ENCODE data around the gene GZMH. TPM values are rescaled to one million over a fixed set of nuclear protein-coding genes. Genes with fewer than 3 reads are reported as not detected.

GZMH gene
- total RNA-seq, 1 donor from 2014 or later, result not detected

DNA sequence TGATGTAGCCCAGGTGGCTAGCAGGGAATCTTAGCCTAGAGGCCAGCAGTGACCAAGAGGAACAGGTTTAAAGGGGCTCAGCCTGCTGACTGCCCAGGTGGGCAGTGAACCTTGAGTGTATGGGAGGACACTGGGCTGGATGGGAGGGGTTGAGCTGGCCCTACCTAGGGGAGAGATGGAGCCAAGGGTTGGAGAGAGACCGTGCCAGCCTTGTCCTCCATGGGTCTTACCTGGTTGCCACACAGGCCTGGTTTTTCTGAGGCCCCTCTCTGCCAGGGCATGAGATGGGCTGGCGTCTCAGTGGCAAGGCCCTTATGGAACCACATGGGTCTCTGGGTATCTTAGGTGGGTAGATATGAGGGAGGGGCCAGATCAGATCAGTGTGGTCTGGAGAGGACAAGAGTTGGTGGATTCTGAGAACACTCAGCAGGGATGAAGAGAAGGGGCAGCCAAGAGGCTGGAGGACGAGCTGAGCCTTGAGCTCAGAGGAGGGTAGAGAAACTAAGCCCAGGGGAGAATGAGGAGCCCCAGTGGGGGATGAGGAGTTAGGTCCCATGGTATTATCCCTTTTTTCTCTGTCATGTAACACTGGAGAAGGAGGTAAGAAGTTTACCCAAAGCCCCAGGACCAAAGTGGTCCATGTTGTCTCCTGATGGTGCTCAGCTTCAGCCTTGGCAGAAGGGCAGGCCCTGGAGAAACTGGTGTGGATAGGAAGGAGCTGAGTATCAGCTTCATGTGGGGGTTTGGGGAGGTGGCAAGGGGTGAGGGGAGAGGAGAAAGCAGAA is 20.8 kb upstream of the GZMH start:
- Histone ChIP-seq H3K9ac (ENCODE audit: low read length) (no peak overlapping the region), H3K36me3 (ENCODE audit: insufficient read depth, low read length) (no peaks in the 10 kb centered on the region), H3K9me3 (ENCODE audit: insufficient read depth, low read depth, low read length) (peaks cover 8% of the 10 kb centered on the region), H3K4me1 (ENCODE audit: insufficient read depth, low read length) (no peaks in the 10 kb centered on the region), H3K27me3 (ENCODE audit: insufficient read depth, low read length) (no peaks in the 10 kb centered on the region), H4K20me1 (ENCODE audit: insufficient read depth, low read length) (no peaks in the 10 kb centered on the region), H2AFZ (ENCODE audit: low read depth, low read length) (no peak overlapping the region), H3K27ac (ENCODE audit: low read depth, low read length) (no peak overlapping the region), H3K4me3 (ENCODE audit: insufficient read depth, low read depth, low read length) (no peak overlapping the region), H3K79me2 (ENCODE audit: insufficient read depth, low read length) (no peaks in the 10 kb centered on the region), H3K4me2 (ENCODE audit: low read length) (no peak overlapping the region)
- Mint-ChIP-seq H3K27ac (ENCODE audit: unreplicated experiment) (no peak overlapping the region), H3K36me3 (ENCODE audit: low read depth, unreplicated experiment) (no peaks in the 10 kb centered on the region), H3K27me3 (ENCODE audit: low read depth, unreplicated experiment) (peaks cover 4% of the 10 kb centered on the region), H3K4me3 (ENCODE audit: unreplicated experiment) (no peak overlapping the region), H3K4me1 (ENCODE audit: low read depth, unreplicated experiment) (no peaks in the 10 kb centered on the region), H3K9me3 (ENCODE audit: unreplicated experiment) (no peaks in the 10 kb centered on the region)
- FAIRE-seq (no peak), DNase-seq (ENCODE audit: low read depth) (no peak)
- TF ChIP-seq EZH2 (IDR thresholded peaks at IDR 0.05; ENCODE audit: insufficient read depth, low read length), result no peak
- TF ChIP-seq, protein P1, sequence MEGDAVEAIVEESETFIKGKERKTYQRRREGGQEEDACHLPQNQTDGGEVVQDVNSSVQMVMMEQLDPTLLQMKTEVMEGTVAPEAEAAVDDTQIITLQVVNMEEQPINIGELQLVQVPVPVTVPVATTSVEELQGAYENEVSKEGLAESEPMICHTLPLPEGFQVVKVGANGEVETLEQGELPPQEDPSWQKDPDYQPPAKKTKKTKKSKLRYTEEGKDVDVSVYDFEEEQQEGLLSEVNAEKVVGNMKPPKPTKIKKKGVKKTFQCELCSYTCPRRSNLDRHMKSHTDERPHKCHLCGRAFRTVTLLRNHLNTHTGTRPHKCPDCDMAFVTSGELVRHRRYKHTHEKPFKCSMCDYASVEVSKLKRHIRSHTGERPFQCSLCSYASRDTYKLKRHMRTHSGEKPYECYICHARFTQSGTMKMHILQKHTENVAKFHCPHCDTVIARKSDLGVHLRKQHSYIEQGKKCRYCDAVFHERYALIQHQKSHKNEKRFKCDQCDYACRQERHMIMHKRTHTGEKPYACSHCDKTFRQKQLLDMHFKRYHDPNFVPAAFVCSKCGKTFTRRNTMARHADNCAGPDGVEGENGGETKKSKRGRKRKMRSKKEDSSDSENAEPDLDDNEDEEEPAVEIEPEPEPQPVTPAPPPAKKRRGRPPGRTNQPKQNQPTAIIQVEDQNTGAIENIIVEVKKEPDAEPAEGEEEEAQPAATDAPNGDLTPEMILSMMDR (IDR thresholded peaks at IDR 0.05; ENCODE audit: insufficient read depth, low read depth, low read length), result no peak

DNA sequence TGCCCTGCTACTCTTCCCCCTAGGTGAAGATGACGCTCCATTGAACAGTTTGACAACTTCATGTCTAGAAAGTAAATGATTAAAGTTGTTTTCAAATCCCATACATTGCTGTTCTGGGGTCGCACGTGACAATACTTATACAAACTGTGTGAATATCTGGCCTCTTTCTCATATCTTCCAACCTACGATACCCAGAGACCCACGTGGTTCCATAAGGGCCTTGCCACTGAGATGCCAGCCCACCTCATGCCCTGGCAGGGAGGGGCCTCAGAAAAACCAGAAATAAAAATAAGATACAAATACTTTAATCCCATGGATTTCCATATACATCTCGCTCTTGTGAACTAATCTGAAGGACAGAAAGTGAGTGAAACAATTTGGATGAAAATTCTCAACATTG is 20.0 kb upstream of the GZMH start:
- H3K27me3 ChIP-seq (ENCODE audit: insufficient read depth, low read length), result no peaks in the 10 kb centered on the region
- TF ChIP-seq EZH2 (IDR thresholded peaks at IDR 0.05; ENCODE audit: insufficient read depth, low read length), result no peak
- TF ChIP-seq, protein P1 (IDR thresholded peaks at IDR 0.05; ENCODE audit: insufficient read depth, low read depth, low read length), result no peak
- H3K4me3 ChIP-seq (ENCODE audit: insufficient read depth, low read depth, low read length), result no peak overlapping the region
- Mint-ChIP-seq H3K27me3 (ENCODE audit: low read depth, unreplicated experiment) (peaks cover 4% of the 10 kb centered on the region), H3K4me1 (ENCODE audit: low read depth, unreplicated experiment) (no peaks in the 10 kb centered on the region), H3K4me3 (ENCODE audit: unreplicated experiment) (no peak overlapping the region), H3K9me3 (ENCODE audit: unreplicated experiment) (no peaks in the 10 kb centered on the region), H3K36me3 (ENCODE audit: low read depth, unreplicated experiment) (no peaks in the 10 kb centered on the region), H3K27ac (ENCODE audit: unreplicated experiment) (no peak overlapping the region)
- no peak overlapping the region for H3K27ac ChIP-seq (ENCODE audit: low read depth, low read length)
- DNase-seq (ENCODE audit: low read depth), result no peak
- no peak overlapping the region for H2AFZ ChIP-seq (ENCODE audit: low read depth, low read length)
- no peaks in the 10 kb centered on the region for H3K4me1 ChIP-seq (ENCODE audit: insufficient read depth, low read length)
- peaks cover 8% of the 10 kb centered on the region for H3K9me3 ChIP-seq (ENCODE audit: insufficient read depth, low read depth, low read length)
- H3K79me2 ChIP-seq (ENCODE audit: insufficient read depth, low read length), result no peaks in the 10 kb centered on the region
- H3K4me2 ChIP-seq (ENCODE audit: low read length), result no peak overlapping the region
- H3K36me3 ChIP-seq (ENCODE audit: insufficient read depth, low read length), result no peaks in the 10 kb centered on the region
- no peaks in the 10 kb centered on the region for H4K20me1 ChIP-seq (ENCODE audit: insufficient read depth, low read length)
- FAIRE-seq, result no peak
- H3K9ac ChIP-seq (ENCODE audit: low read length), result no peak overlapping the region

DNA sequence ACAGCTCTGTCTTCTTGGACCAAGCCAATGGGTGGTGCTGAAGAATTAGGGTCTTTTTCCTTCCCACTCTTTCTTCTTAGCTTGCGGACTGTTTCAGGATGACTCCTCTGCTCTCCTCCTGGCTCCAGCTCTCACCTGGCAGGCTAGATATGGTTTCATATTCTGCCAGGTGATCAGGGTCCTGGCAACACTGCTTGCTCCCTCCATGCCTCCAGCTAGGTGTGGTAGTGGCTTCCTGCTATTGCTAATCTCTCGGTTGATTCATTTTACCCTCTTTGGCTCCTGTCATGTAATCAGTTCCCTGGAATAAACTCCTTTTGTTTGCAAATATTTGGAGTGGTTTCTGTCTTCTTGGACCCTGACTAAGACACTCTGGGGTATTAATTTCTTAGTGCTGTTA is 4.3 kb upstream of the GZMH start:
- Histone ChIP-seq H3K4me2 (ENCODE audit: low read length) (no peak overlapping the region), H3K27ac (ENCODE audit: low read depth, low read length) (no peak overlapping the region), H3K79me2 (ENCODE audit: insufficient read depth, low read length) (no peaks in the 10 kb centered on the region), H3K9ac (ENCODE audit: low read length) (no peak overlapping the region), H3K4me1 (ENCODE audit: insufficient read depth, low read length) (no peaks in the 10 kb centered on the region), H2AFZ (ENCODE audit: low read depth, low read length) (no peak overlapping the region), H3K9me3 (ENCODE audit: insufficient read depth, low read depth, low read length) (peaks cover 4% of the 10 kb centered on the region), H3K4me3 (ENCODE audit: insufficient read depth, low read depth, low read length) (no peak overlapping the region), H4K20me1 (ENCODE audit: insufficient read depth, low read length) (no peaks in the 10 kb centered on the region), H3K36me3 (ENCODE audit: insufficient read depth, low read length) (no peaks in the 10 kb centered on the region), H3K27me3 (ENCODE audit: insufficient read depth, low read length) (no peaks in the 10 kb centered on the region)
- Mint-ChIP-seq H3K4me1 (ENCODE audit: low read depth, unreplicated experiment) (no peaks in the 10 kb centered on the region), H3K9me3 (ENCODE audit: unreplicated experiment) (no peaks in the 10 kb centered on the region), H3K4me3 (ENCODE audit: unreplicated experiment) (no peak overlapping the region), H3K27ac (ENCODE audit: unreplicated experiment) (no peak overlapping the region), H3K36me3 (ENCODE audit: low read depth, unreplicated experiment) (no peaks in the 10 kb centered on the region), H3K27me3 (ENCODE audit: low read depth, unreplicated experiment) (peaks cover 12% of the 10 kb centered on the region)
- no peak for DNase-seq (ENCODE audit: low read depth)
- FAIRE-seq, result no peak
- TF ChIP-seq, protein P1 (IDR thresholded peaks at IDR 0.05; ENCODE audit: insufficient read depth, low read depth, low read length), result no peak
- TF ChIP-seq EZH2 (IDR thresholded peaks at IDR 0.05; ENCODE audit: insufficient read depth, low read length), result no peak

Data from astrocyte (in vitro differentiated cells and primary cell).